Body of pancreas (tissue), 4 donors: ENCODE measurements around the gene EIF4H.

Experiments used
- CTCF ChIP-seq, 7 experiments: fragments of 450-650 bp in 4 of 7; fragments of 200-600 bp in 3 of 7; sonication (generic) in 3 of 7; IDR thresholded peaks; one replicate each; pipeline ENCODE4 v1.5.1; 2016 to 2019; ENCODE audit warnings: antibody characterized with exemption in 7 of 7
- POLR2A ChIP-seq, 3 donors: fragments of 450-650 bp; IDR thresholded peaks; one replicate each; pipeline ENCODE4 v1.6.1; 2016; ENCODE audit warnings: antibody characterized with exemption in 3 of 3, mild to moderate bottlenecking in 2 of 3

GRCh38 chr7:74222851-74223710 lies 48.9 kb downstream of the EIF4H start:
- TF ChIP-seq POLR2A (IDR thresholded peaks at IDR 0.05), result no peak
- no peak for TF ChIP-seq CTCF (IDR thresholded peaks at IDR 0.05)
